ENCODE data around the gene VWA5B2. TPM values are rescaled to one million over a fixed set of nuclear protein-coding genes. Genes with fewer than 3 reads are reported as not detected.
A peak's percentile ranks its signal among the peaks of the same experiment; 100 is the strongest.

Gene VWA5B2
- total and polyA plus RNA-seq, 2 of the 13 experiments (the other 11 are each of a cell fraction or from before 2014, with no cell fraction given): 0.03 to 0.04 TPM

DNA sequence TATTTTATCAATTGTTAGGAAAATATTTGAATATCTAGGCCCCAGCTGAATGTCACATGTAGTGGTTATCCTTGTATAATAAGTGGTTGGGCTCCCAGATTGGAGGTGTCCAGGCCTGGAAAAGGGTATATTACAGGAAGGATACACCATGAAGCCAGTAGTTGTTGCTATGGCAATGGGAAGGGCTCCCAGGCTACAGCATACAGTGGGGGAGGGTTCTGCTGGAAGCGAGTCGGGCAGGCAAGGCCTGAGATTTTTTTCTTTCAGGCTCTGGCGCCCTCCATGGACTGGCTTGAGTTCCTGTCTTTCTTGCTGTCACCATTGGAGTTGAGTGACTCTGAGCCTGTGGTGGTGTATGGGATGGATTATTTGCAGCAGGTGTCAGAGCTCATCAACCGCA is 55.3 kb downstream of the VWA5B2 start (continued):
- TF ChIP-seq, protein P1, sequence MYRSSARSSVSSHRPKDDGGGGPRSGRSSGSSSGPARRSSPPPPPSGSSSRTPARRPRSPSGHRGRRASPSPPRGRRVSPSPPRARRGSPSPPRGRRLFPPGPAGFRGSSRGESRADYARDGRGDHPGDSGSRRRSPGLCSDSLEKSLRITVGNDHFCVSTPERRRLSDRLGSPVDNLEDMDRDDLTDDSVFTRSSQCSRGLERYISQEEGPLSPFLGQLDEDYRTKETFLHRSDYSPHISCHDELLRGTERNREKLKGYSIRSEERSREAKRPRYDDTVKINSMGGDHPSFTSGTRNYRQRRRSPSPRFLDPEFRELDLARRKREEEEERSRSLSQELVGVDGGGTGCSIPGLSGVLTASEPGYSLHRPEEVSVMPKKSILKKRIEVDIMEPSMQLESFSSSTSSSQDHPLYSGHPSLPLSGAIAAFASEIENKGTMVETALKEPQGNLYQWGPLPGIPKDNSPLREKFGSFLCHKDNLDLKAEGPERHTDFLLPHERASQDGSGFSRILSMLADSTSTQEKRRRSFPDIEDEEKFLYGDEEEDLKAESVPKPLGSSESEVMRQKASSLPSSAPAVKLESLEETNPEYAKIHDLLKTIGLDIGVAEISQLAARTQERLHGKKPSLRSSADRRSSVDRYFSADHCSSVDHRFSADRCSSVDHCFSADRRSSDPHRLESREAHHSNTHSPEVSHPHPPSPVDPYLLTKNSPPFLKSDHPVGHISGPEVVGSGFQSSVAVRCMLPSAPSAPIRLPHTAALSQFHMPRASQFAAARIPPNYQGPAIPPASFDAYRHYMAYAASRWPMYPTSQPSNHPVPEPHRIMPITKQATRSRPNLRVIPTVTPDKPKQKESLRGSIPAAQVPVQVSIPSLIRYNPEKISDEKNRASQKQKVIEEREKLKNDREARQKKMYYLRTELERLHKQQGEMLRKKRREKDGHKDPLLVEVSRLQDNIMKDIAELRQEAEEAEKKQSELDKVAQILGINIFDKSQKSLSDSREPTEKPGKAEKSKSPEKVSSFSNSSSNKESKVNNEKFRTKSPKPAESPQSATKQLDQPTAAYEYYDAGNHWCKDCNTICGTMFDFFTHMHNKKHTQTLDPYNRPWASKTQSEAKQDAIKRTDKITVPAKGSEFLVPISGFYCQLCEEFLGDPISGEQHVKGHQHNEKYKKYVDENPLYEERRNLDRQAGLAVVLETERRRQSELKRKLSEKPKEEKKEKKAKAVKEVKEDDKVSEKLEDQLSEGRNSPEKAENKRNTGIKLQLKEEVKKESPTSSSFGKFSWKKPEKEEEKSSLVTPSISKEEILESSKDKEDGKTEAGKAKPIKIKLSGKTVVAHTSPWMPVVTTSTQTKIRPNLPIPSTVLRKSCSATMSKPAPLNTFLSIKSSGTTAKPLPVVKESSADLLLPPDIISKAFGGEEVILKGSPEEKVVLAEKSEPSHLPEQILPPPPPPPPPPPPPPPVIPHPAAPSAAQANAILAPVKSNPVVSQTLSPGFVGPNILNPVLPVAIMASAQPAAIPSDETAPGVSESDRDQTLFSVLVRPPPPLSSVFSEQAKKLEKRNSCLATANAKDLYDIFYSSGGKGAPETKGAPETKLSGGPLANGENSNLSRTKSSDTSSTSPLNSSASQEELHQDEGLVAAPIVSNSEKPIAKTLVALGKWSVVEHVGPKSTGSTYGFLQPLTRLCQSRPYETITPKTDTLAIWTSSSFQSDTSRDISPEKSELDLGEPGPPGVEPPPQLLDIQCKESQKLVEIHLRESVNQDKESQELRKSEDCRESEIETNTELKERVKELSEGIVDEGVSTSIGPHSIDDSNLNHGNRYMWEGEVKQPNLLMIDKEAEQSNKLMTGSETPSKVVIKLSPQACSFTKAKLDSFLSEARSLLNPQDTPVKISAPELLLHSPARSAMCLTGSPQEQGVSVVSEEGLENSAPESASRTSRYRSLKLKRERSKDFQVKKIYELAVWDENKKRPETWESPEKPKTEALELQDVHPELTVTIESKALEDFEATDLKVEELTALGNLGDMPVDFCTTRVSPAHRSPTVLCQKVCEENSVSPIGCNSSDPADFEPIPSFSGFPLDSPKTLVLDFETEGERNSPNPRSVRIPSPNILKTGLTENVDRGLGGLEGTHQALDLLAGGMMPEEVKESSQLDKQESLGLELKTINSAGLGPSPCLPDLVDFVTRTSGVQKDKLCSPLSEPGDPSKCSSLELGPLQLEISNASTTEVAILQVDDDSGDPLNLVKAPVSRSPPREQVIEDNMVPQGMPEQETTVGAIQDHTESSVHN (CRISPR knock-in tag; IDR thresholded peaks at IDR 0.05): no peak
- TF ChIP-seq YEATS2 (CRISPR knock-in tag; IDR thresholded peaks at IDR 0.05; ENCODE audit: borderline replicate concordance) (no peak), ZBTB7A (CRISPR knock-in tag; IDR thresholded peaks at IDR 0.05) (no peak), RFX3 (CRISPR knock-in tag; IDR thresholded peaks at IDR 0.05) (peak; percentile 68; the same call in 1 of the 2 replicates)

Measured in HepG2 (cell line).